K562 (cell line): Measurements from ENCODE around the gene BIRC5. TPM values are rescaled to one million over a fixed set of nuclear protein-coding genes. Genes with fewer than 3 reads are reported as not detected.

ENCODE experiments used
- ATAC-seq: fragments of 200-7000 bp; cut with Tn5 transposase; 3 replicates; pipeline ENCODE4 v1.9.1; 2020; ENCODE audit warnings: moderate library complexity
- BruUV-seq: library from RNA; stranded (reverse); fragments of 400-500 nt; replicated peaks from 2 replicates; lab custom pipeline; 2021; lab: Mats Ljungman, UMichigan
- CTCF ChIA-PET: fragments of 300-600 bp; formaldehyde crosslinking; extraction: SDS; loops from one replicate; lab custom pipeline; 2021; ENCODE audit warnings: low intra/inter-chr PET ratio; lab: Yijun Ruan, JAX
- POLR2A ChIA-PET: fragments of 300-600, 350-650 bp; sonication (Branson Sonifier 250); formaldehyde crosslinking; extraction: SDS; loops from one replicate; lab custom pipeline; 2021; ENCODE audit warnings: antibody characterized with exemption, inconsistent platforms; lab: Yijun Ruan, JAX
- DNase-seq, 4 experiments: peaks; one replicate each; pipeline versions ENCODE4 v3.0.0 to v3.0.0-alpha.2; 2011 to 2018; ENCODE audit warnings: low spot score in 3 of 4, mixed read lengths in 3 of 4; ENCODE audit errors: extremely low read depth in 1 of 4
- FAIRE-seq: peaks from 2 replicates; lab custom pipeline; 2011; peaks lifted over from hg19 to GRCh38; lab: Jason Lieb, UNC
- H2AFZ ChIP-seq: 2 replicates; pipeline ENCODE4 v1.6.0; 2011; ENCODE audit warnings: low read depth, low read length, control low read depth, inconsistent platforms
- H3K27ac ChIP-seq: fragments of 200-600 bp; 3 replicates; pipeline ENCODE4 v1.8.0; 2011; ENCODE audit warnings: low read depth, mild to moderate bottlenecking, control low read depth, inconsistent platforms, low read length, moderate library complexity, mixed read lengths; ENCODE audit errors: extremely low read depth
- H3K27me3 ChIP-seq, 2 experiments: fragments of 300-600 bp in 1 of 2; 2 replicates in 1 of 2; 3 replicates in 1 of 2; pipeline versions ENCODE4 v1.6.0 to v1.8.0; 2011; ENCODE audit warnings: inconsistent platforms in 2 of 2, low read length in 2 of 2, mild to moderate bottlenecking in 1 of 2, mixed read lengths in 1 of 2, moderate library complexity in 1 of 2; ENCODE audit not compliant: control insufficient read depth in 2 of 2, insufficient read depth in 2 of 2
- H3K36me3 ChIP-seq: fragments of 300-600 bp; 3 replicates; pipeline ENCODE4 v1.8.0; 2011; ENCODE audit warnings: mild to moderate bottlenecking, low read length, inconsistent platforms; ENCODE audit not compliant: control insufficient read depth, insufficient read depth
- H3K4me1 ChIP-seq, 2 experiments: fragments of 200-600 bp in 1 of 2; replicated peaks in 1 of 2; 2 replicates in 1 of 2; 3 replicates in 1 of 2; pipeline versions ENCODE4 v1.5.1 to v1.8.0; 2011; ENCODE audit warnings: inconsistent platforms in 2 of 2, low read length in 2 of 2, mild to moderate bottlenecking in 1 of 2, mixed read lengths in 1 of 2, moderate library complexity in 1 of 2; ENCODE audit not compliant: control insufficient read depth in 2 of 2, insufficient read depth in 2 of 2
- H3K4me2 ChIP-seq: 2 replicates; pipeline ENCODE4 v1.6.1; 2011; ENCODE audit warnings: low read length, control low read depth, inconsistent platforms, mixed read lengths; ENCODE audit not compliant: insufficient read depth
- H3K4me3 ChIP-seq: fragments of 200-600 bp; sonication (generic), shearing (Covaris generic); 2 replicates; pipeline ENCODE4 v1.5.1; 2016; ENCODE audit warnings: control low read depth, inconsistent platforms
- H3K79me2 ChIP-seq: fragments of 200-600 bp; 3 replicates; pipeline ENCODE4 v1.8.0; 2011; ENCODE audit warnings: low read length, inconsistent platforms; ENCODE audit not compliant: control insufficient read depth, insufficient read depth
- H3K9ac ChIP-seq, 2 experiments: 2 replicates each; pipeline versions ENCODE4 v1.6.0 to v1.6.1; 2011; ENCODE audit warnings: low read depth in 2 of 2, low read length in 2 of 2, control low read depth in 1 of 2, inconsistent platforms in 1 of 2, mild to moderate bottlenecking in 1 of 2, mixed read lengths in 1 of 2; ENCODE audit not compliant: insufficient read depth in 1 of 2
- H3K9me1 ChIP-seq: one replicate; pipeline ENCODE4 v1.6.0; 2011; ENCODE audit warnings: inconsistent platforms, mild to moderate bottlenecking, low read length, moderate library complexity; ENCODE audit not compliant: control insufficient read depth, insufficient read depth
- H3K9me3 ChIP-seq: replicated peaks from 2 replicates; pipeline ENCODE4 v1.5.1; 2011; ENCODE audit warnings: low read depth, low read length, inconsistent platforms; ENCODE audit not compliant: control insufficient read depth, insufficient read depth
- H4K20me1 ChIP-seq: replicated peaks from 2 replicates; pipeline ENCODE4 v1.6.1; 2011; ENCODE audit warnings: low read length, inconsistent platforms, mixed read lengths; ENCODE audit not compliant: control insufficient read depth, insufficient read depth
- CREB1 ChIP-seq, 2 experiments: sonication (generic) in 1 of 2; formaldehyde crosslinking in 1 of 2; IDR thresholded peaks; 2 replicates each; pipeline versions ENCODE4 v1.6.1 to v1.8.0; 2012 to 2022; ENCODE audit warnings: inconsistent platforms in 1 of 2, mild to moderate bottlenecking in 1 of 2, missing genetic modification reagents in 1 of 2, moderate library complexity in 1 of 2
- CREB3 ChIP-seq: fragments of 450-650 bp; conservative IDR thresholded peaks from 2 replicates; pipeline ENCODE4 v1.6.1; 2016; ENCODE audit warnings: missing genetic modification characterization, low read depth, mild to moderate bottlenecking, missing compliant biosample characterization, moderate library complexity
- DNMT1 ChIP-seq: fragments of 450-650 bp; IDR thresholded peaks from 2 replicates; pipeline ENCODE4 v1.6.1; 2016; ENCODE audit warnings: antibody characterized with exemption, mild to moderate bottlenecking
- FOXP4 ChIP-seq: sonication (generic); formaldehyde crosslinking; IDR thresholded peaks from 2 replicates; pipeline ENCODE4 v1.8.0; 2022; ENCODE audit warnings: mild to moderate bottlenecking, missing genetic modification reagents, borderline replicate concordance
- NFYB ChIP-seq: IDR thresholded peaks from 2 replicates; pipeline ENCODE4 v1.6.1; 2011; ENCODE audit warnings: mild to moderate bottlenecking, moderate library complexity; ENCODE audit not compliant: insufficient read length; ENCODE audit errors: extremely low read depth
- STAG1 ChIP-seq: sonication (generic); formaldehyde crosslinking; IDR thresholded peaks from 2 replicates; pipeline ENCODE4 v1.5.0; 2020; ENCODE audit warnings: missing genetic modification reagents, borderline replicate concordance
- ZNF140 ChIP-seq: fragments of 250-450 bp; sonication (Bioruptor Pico); IDR thresholded peaks from 2 replicates; pipeline ENCODE4 v1.8.0; 2021; ENCODE audit warnings: moderate library complexity, mild to moderate bottlenecking, inconsistent platforms
- ZNF232 ChIP-seq: sonication (generic); formaldehyde crosslinking; IDR thresholded peaks from 2 replicates; pipeline ENCODE4 v1.8.0; 2022; ENCODE audit warnings: mild to moderate bottlenecking, missing genetic modification reagents
- ZNF431 ChIP-seq: sonication (generic); formaldehyde crosslinking; IDR thresholded peaks from 2 replicates; pipeline ENCODE4 v1.8.0; 2022; ENCODE audit warnings: mild to moderate bottlenecking, missing genetic modification reagents
- ZNF655 ChIP-seq: fragments of 250-450 bp; sonication (Bioruptor Pico); IDR thresholded peaks from 2 replicates; pipeline ENCODE4 v1.5.0; 2021
- whole genome bisulfite sequencing: fragments of 100-300 bp; shearing (Covaris generic); methylation state at CpG from one replicate; pipeline ENCODE4 v1.1.6; 2016; ENCODE audit warnings: low coverage, mixed read lengths; ENCODE audit not compliant: insufficient coverage; ENCODE audit errors: missing lambda C conversion rate; 5-methylcytosine and 5-hydroxymethylcytosine counted together
- in situ Hi-C: fragments of 300-500 bp; cut with MboI; formaldehyde crosslinking; loops from 4 replicates; pipeline ENCODE4 v1.15.0; 2018; ENCODE audit warnings: inconsistent platforms, mixed read lengths
- intact Hi-C: fragments of 100-400 bp; cut with micrococcal nuclease; formaldehyde crosslinking; loops from 2 replicates; pipeline ENCODE4 v1.14.2; 2022
- polyA plus RNA-seq, 8 experiments: library from polyadenylated mRNA; depleted of rRNA in 4 of 8; stranded (reverse) in 5 of 8; unstranded in 3 of 8; fragments of >200 nt; fragmentation: Nextera tagmentation in 2 of 8; fragmentation: Illumina TruSeq in 1 of 8; extraction: Ambion mirVana in 2 of 8; extraction: Trizol in 1 of 8; gene quantifications; 2 replicates each; pipeline versions ENCODE4 v1.2.1 to v1.2.3, GENCODE V29; 2011 to 2014; ENCODE audit warnings: inconsistent platforms in 1 of 8, missing spikeins in 1 of 8
- total RNA-seq, 7 experiments: library from RNA; depleted of rRNA in 6 of 7; stranded (reverse); fragments of >200 nt in 6 of 7; fragmentation: Illumina TruSeq in 2 of 7; extraction: Trizol in 2 of 7; gene quantifications; 2 replicates each; pipeline versions ENCODE4 v1.2.1 to v1.2.3, GENCODE V29; 2011 to 2021; ENCODE audit warnings: low replicate concordance in 1 of 7
- TF ChIP-seq, protein P1 (sequence below): sonication (generic); formaldehyde crosslinking; IDR thresholded peaks from 2 replicates; pipeline ENCODE4 v1.8.0; 2023; ENCODE audit warnings: missing genetic modification reagents, mild to moderate bottlenecking, borderline replicate concordance

BIRC5 gene
- total and polyA plus RNA-seq, 9 of the 15 experiments (the other 6 are each of a cell fraction or from before 2014, with no cell fraction given): 64.4 to 140 (median 101) TPM

- CTCF ChIA-PET: no interaction called here
- POLR2A ChIA-PET: interaction anchor here (0.5 to 4.0 kb wide), 10 partner anchors 8 to 244 kb away, joined by 3 to 14 read pairs (median 4); no protein-coding TSS in a partner anchor
- ATAC-seq (no peak), FAIRE-seq (no peak), DNase-seq (no peak)
- no peak overlapping the region for H3K4me3 ChIP-seq
- no peak overlapping the region for H3K4me2 ChIP-seq
- H2AFZ ChIP-seq: no peak overlapping the region
- BruUV-seq: no TSS peak
- H3K36me3 ChIP-seq: no peaks in the 10 kb centered on the region
- no peak overlapping the region for H3K27ac ChIP-seq
- no peaks in the 10 kb centered on the region for H4K20me1 ChIP-seq
- no peaks in the 10 kb centered on the region for H3K9me3 ChIP-seq
- peaks cover 17 to 59% of the 10 kb centered on the region in 2 experiments; a peak in 4 of 5 replicates for H3K4me1 ChIP-seq
- H3K9me1 ChIP-seq: peaks cover 6% of the 10 kb centered on the region
- intact Hi-C loops: no loop called here
- H3K27me3 ChIP-seq: no peaks in the 10 kb centered on the region
- WGBS: 67% methylated on average over 10 of the region's 11 CpGs
- in situ Hi-C loops: no loop called here
- peak overlapping the region in 1 of 2 experiments; percentile 33; a peak in 1 of 4 replicates for H3K9ac ChIP-seq
- no peaks in the 10 kb centered on the region for H3K79me2 ChIP-seq
- TF ChIP-seq CREB3 (tag) (no peak), STAG1 (CRISPR knock-in tag) (no peak), ZNF431 (no peak), ZNF655 (CRISPR knock-in tag) (no peak), FOXP4 (no peak), NFYB (no peak), CREB1 (IDR thresholded peaks at IDR 0.05) (no peak), CREB1 (CRISPR knock-in tag; IDR thresholded peaks at IDR 0.05) (no peak), ZNF140 (CRISPR knock-in tag) (no peak), ZNF232 (CRISPR knock-in tag) (no peak), DNMT1 (no peak)
- TF ChIP-seq, protein P1, sequence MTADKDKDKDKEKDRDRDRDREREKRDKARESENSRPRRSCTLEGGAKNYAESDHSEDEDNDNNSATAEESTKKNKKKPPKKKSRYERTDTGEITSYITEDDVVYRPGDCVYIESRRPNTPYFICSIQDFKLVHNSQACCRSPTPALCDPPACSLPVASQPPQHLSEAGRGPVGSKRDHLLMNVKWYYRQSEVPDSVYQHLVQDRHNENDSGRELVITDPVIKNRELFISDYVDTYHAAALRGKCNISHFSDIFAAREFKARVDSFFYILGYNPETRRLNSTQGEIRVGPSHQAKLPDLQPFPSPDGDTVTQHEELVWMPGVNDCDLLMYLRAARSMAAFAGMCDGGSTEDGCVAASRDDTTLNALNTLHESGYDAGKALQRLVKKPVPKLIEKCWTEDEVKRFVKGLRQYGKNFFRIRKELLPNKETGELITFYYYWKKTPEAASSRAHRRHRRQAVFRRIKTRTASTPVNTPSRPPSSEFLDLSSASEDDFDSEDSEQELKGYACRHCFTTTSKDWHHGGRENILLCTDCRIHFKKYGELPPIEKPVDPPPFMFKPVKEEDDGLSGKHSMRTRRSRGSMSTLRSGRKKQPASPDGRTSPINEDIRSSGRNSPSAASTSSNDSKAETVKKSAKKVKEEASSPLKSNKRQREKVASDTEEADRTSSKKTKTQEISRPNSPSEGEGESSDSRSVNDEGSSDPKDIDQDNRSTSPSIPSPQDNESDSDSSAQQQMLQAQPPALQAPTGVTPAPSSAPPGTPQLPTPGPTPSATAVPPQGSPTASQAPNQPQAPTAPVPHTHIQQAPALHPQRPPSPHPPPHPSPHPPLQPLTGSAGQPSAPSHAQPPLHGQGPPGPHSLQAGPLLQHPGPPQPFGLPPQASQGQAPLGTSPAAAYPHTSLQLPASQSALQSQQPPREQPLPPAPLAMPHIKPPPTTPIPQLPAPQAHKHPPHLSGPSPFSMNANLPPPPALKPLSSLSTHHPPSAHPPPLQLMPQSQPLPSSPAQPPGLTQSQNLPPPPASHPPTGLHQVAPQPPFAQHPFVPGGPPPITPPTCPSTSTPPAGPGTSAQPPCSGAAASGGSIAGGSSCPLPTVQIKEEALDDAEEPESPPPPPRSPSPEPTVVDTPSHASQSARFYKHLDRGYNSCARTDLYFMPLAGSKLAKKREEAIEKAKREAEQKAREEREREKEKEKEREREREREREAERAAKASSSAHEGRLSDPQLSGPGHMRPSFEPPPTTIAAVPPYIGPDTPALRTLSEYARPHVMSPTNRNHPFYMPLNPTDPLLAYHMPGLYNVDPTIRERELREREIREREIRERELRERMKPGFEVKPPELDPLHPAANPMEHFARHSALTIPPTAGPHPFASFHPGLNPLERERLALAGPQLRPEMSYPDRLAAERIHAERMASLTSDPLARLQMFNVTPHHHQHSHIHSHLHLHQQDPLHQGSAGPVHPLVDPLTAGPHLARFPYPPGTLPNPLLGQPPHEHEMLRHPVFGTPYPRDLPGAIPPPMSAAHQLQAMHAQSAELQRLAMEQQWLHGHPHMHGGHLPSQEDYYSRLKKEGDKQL: no peak
Measured at GRCh38 chr17:78237401-78238012, 23.5 kb downstream of the BIRC5 start.
